ENCODE measurements around the gene GLDC. TPM values are rescaled to one million over a fixed set of nuclear protein-coding genes. Genes with fewer than 3 reads are reported as not detected.

Gene GLDC
- total and polyA plus RNA-seq, 9 donors = 0.07 to 4.3 (median 0.72) TPM; not detected in 2

DNA sequence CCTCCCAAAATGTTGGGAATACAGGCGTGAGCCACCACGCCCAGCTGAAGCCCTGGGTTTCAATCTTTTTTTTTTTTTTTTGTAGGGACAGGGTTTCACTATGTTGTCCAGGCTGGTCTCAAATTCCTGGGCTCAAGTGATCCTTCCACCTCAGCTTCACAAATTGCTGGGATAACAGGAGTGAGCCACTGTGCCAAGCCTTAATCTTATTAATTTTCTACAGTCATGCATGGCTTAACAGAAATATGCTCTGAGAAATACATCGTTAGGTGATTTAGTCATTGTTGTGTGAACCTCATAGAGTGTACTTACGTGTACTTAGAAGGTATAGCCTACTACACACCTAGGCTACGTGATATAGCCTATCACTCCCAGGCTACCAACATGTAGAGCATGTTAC is 31.0 kb downstream of the GLDC start:
- H3K36me3 ChIP-seq = no peaks in the 10 kb centered on the region
- 93 to 94% (median 93%) methylated on average over 5 of the region's 5 CpGs for WGBS, 3 donors

DNA sequence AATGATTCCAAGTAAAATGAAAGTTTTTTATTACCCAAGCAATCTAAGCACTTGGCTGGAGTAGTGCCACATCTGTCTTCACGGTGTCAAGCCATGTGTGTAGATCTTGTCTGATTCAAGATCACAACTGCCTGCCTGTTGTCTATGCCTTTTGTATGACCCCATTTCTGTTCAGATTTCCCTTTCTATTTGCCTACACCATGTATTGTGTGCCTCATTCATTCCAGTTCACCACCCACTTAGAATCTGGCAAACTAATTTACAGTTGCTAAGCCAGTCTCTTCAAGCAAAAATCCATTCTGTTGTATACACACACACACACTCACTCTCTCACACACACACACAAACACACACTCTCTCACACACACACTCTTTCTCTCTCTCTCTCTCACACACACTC is 33.7 kb downstream of the GLDC start:
- no peaks in the 10 kb centered on the region for H3K27me3 ChIP-seq
- no peaks in the 10 kb centered on the region for H3K36me3 ChIP-seq
- no peak for TF ChIP-seq EP300 (IDR thresholded peaks at IDR 0.05)
- TF ChIP-seq POLR2A (IDR thresholded peaks at IDR 0.05) = no peak
- no peak for TF ChIP-seq CTCF (IDR thresholded peaks at IDR 0.05)
- intact Hi-C loops (cut with DNase I) = no loop called here
- H3K4me1 ChIP-seq (ENCODE audit: insufficient read depth) = no peaks in the 10 kb centered on the region
- no peaks in the 10 kb centered on the region for H3K9me3 ChIP-seq
- H3K27ac ChIP-seq = no peak overlapping the region
- 51 to 64% (median 55%) methylated on average over 1 of the region's 1 CpG for WGBS, 3 donors
- no peak overlapping the region for H3K4me3 ChIP-seq
- no peak for DNase-seq

More for the DNA sequence above, 31.0 kb downstream of the GLDC start:
- Histone ChIP-seq H3K4me3 (no peak overlapping the region), H3K27ac (no peak overlapping the region), H3K9me3 (no peaks in the 10 kb centered on the region), H3K4me1 (ENCODE audit: insufficient read depth) (no peaks in the 10 kb centered on the region), H3K27me3 (no peaks in the 10 kb centered on the region)
- no peak for DNase-seq
- TF ChIP-seq CTCF (IDR thresholded peaks at IDR 0.05) (no peak), EP300 (IDR thresholded peaks at IDR 0.05) (no peak)
- intact Hi-C loops (cut with DNase I) = no loop called here

DNA sequence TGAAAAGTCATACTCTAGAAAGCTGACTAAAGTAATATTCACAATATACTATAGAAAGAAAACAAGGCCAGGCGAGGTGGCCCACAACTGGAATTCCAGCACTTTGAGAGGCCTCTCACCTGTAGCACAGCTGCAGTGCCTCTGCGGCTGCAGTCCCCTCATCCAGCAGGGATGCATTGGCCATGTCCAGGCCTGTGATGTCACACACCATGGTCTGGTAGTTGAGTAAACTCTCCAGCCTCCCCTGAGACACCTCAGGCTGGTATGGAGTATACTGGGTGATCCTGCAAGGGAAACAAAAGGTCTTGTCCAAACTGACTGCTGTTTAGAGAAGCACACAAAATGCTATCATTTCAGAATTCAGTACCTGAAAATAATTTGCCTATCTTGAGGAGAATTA is 35.5 kb downstream of the GLDC start:
- TF ChIP-seq POLR2A (IDR thresholded peaks at IDR 0.05) (no peak), CTCF (IDR thresholded peaks at IDR 0.05) (no peak)
- Histone ChIP-seq H3K27ac (no peak overlapping the region), H3K9me3 (no peaks in the 10 kb centered on the region), H3K36me3 (no peaks in the 10 kb centered on the region), H3K4me3 (no peak overlapping the region), H3K4me1 (ENCODE audit: insufficient read depth) (no peaks in the 10 kb centered on the region), H3K27me3 (no peaks in the 10 kb centered on the region)
- no peak for DNase-seq
- 79 to 98% (median 95%) methylated on average over 2 of the region's 2 CpGs for WGBS, 3 donors
- intact Hi-C loops (cut with DNase I) = no loop called here

DNA sequence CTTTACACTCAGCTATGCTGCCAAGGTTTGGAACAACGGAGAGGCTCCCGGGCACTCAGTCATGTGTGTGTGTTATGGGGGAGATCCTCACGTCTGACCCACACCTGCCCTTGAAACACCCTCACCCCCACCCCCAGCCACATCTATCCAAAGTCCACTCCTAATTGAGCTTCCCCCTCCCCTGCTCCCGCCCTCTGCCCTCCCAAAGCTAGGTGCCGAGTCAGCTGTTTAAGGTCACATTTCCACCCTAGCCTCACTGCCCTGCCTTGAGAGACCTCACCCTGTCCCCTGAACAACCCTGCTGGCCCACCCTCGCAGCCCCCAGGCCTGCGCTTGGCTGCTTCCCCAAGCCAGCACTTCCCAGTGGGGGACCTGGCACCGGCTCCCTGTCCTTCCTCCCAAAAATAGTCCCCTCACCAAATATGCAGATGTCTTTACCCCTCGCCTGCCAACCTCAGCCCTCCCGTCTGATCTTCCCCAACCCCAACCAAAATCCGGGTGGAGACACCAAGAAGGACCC is 36.0 kb downstream of the GLDC start:
- WGBS, 3 donors = 85 to 89% (median 86%) methylated on average over 11 of the region's 11 CpGs
- no peak for DNase-seq
- Histone ChIP-seq H3K27ac (no peak overlapping the region), H3K9me3 (no peaks in the 10 kb centered on the region), H3K36me3 (no peaks in the 10 kb centered on the region), H3K4me3 (no peak overlapping the region), H3K27me3 (no peaks in the 10 kb centered on the region), H3K4me1 (ENCODE audit: insufficient read depth) (no peaks in the 10 kb centered on the region)
- intact Hi-C loops (cut with DNase I) = no loop called here
- TF ChIP-seq EP300 (IDR thresholded peaks at IDR 0.05) (no peak), CTCF (IDR thresholded peaks at IDR 0.05) (no peak), POLR2A (IDR thresholded peaks at IDR 0.05) (no peak)

Data from ovary (tissue), 9 donors.